Measurements from ENCODE around the gene SLC37A2.

Gene SLC37A2

DNA sequence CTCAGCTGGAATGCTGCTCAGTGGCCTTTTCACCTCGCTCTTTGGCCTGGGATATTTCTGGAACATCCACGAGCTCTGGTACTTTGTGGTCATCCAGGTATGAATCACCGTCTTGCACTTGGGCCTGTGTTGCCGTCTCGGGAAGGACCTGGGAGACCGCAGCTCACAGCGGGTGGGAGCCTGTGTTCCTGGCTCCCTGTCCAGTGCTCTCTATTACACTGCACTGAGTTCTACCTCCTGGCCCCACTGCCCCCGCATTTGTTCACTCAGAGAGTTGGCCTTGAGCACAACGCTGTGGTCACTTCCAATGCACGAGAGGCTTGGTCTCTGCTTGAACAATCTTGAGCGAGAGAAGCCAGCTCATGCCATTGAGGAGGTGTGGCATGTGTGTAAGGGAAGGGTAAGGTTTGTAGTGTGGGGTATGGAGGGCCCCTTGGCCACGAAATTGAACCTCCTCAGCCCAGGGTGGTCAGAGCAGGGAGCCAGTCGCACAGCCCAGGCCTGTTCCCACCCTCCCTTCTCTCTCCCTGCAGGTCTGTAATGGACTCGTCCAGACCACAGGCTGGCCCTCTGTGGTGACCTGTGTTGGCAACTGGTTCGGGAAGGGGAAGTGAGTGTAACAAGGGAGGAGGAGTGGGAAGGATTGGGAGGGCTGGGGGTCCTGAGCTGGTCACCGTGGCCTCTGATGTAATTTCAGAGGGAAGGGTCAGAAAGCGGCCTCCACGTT is 16.2 kb downstream of the SLC37A2 start:
- H3K9me3 ChIP-seq (ENCODE audit: control insufficient read depth, insufficient read depth, low read length): no peaks in the 10 kb centered on the region
- no peak overlapping the region for H3K4me2 ChIP-seq (ENCODE audit: low read length)
- no peaks in the 10 kb centered on the region for H3K79me2 ChIP-seq (ENCODE audit: control insufficient read depth, low read length)
- H3K36me3 ChIP-seq (ENCODE audit: control insufficient read depth, low read length): no peaks in the 10 kb centered on the region
- H3K27ac ChIP-seq (ENCODE audit: low read depth, low read length): no peak overlapping the region
- no peak overlapping the region for H3K4me3 ChIP-seq (ENCODE audit: low read length)
- no peaks in the 10 kb centered on the region; the same call in 1 of the 2 replicates for H3K4me1 ChIP-seq (ENCODE audit: control insufficient read depth, low read length)
- no peaks in the 10 kb centered on the region for H4K20me1 ChIP-seq (ENCODE audit: control insufficient read depth, insufficient read depth, low read depth, low read length)
- no peaks in the 10 kb centered on the region for H3K9me2 ChIP-seq (replicated peaks; ENCODE audit: control insufficient read depth, low read length)
- H3K27me3 ChIP-seq (ENCODE audit: control insufficient read depth, low read length): no peaks in the 10 kb centered on the region
- TF ChIP-seq EZH2phosphoT487 (IDR thresholded peaks at IDR 0.05; ENCODE audit: borderline replicate concordance, low read length): no peak
- TF ChIP-seq, protein P1, sequence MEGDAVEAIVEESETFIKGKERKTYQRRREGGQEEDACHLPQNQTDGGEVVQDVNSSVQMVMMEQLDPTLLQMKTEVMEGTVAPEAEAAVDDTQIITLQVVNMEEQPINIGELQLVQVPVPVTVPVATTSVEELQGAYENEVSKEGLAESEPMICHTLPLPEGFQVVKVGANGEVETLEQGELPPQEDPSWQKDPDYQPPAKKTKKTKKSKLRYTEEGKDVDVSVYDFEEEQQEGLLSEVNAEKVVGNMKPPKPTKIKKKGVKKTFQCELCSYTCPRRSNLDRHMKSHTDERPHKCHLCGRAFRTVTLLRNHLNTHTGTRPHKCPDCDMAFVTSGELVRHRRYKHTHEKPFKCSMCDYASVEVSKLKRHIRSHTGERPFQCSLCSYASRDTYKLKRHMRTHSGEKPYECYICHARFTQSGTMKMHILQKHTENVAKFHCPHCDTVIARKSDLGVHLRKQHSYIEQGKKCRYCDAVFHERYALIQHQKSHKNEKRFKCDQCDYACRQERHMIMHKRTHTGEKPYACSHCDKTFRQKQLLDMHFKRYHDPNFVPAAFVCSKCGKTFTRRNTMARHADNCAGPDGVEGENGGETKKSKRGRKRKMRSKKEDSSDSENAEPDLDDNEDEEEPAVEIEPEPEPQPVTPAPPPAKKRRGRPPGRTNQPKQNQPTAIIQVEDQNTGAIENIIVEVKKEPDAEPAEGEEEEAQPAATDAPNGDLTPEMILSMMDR (IDR thresholded peaks at IDR 0.05; ENCODE audit: low read depth, low read length, poor library complexity, severe bottlenecking): no peak
- H3F3A ChIP-seq (ENCODE audit: control insufficient read depth, insufficient read depth): no peaks in the 10 kb centered on the region

DNA sequence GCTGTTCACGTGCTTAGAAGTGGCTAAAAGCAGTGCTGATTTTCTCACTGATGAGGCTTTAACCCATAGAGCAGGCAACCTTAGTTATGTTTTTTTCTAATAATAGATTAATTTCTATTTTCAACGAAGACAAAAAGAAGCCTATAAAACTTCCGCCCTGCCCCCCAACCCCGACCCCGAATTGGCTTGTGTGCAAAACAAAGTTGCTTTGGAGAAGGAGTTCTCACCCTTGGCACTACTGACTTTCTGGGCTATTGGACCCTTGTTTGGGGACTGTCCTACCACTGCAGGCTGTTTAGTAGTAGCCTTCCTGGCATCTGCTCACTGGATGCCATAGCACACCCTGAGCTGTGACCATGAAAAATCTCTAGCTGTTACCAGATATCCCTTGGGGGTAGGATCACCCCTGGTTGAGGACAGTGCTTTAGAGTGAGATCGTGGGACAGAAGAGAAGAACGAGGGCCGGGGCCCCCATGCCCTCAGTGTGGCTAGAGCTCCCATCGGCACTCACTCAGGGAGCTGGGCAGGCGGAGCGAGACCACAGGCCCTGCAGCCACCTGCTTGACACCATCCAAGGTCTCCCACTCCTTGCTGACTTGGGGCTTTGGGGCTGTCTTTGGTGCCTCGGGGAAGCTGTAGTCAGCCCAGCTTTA is 16.9 kb downstream of the SLC37A2 start:
- Histone ChIP-seq H3K79me2 (ENCODE audit: control insufficient read depth, low read length) (no peaks in the 10 kb centered on the region), H3K4me2 (ENCODE audit: low read length) (no peak overlapping the region), H3K27ac (ENCODE audit: low read depth, low read length) (no peak overlapping the region), H4K20me1 (ENCODE audit: control insufficient read depth, insufficient read depth, low read depth, low read length) (no peaks in the 10 kb centered on the region), H3F3A (ENCODE audit: control insufficient read depth, insufficient read depth) (no peaks in the 10 kb centered on the region), H3K9me2 (replicated peaks; ENCODE audit: control insufficient read depth, low read length) (no peaks in the 10 kb centered on the region), H3K4me3 (ENCODE audit: low read length) (no peak overlapping the region), H3K4me1 (ENCODE audit: control insufficient read depth, low read length) (no peaks in the 10 kb centered on the region), H3K9me3 (ENCODE audit: control insufficient read depth, insufficient read depth, low read length) (no peaks in the 10 kb centered on the region), H3K36me3 (ENCODE audit: control insufficient read depth, low read length) (no peaks in the 10 kb centered on the region), H3K27me3 (ENCODE audit: control insufficient read depth, low read length) (no peaks in the 10 kb centered on the region)
- no peak for TF ChIP-seq EZH2phosphoT487 (IDR thresholded peaks at IDR 0.05; ENCODE audit: borderline replicate concordance, low read length)
- TF ChIP-seq, protein P1 (IDR thresholded peaks at IDR 0.05; ENCODE audit: low read depth, low read length, poor library complexity, severe bottlenecking): no peak

DNA sequence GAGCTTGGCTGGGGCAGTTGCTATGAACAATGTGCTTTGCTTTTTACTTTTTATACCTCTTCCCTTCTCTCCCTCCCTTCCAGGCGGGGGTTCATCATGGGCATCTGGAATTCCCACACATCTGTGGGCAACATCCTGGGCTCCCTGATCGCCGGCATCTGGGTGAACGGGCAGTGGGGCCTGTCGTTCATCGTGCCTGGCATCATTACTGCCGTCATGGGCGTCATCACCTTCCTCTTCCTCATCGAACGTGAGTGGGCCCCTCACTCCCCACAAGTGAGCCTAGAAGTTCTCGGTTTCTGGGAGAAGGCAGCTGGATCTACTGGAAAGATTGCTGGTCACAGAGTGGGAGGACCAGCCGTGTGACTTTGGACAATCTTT is 17.4 kb downstream of the SLC37A2 start:
- Histone ChIP-seq H3K4me2 (ENCODE audit: low read length) (no peak overlapping the region), H3K9me2 (replicated peaks; ENCODE audit: control insufficient read depth, low read length) (no peaks in the 10 kb centered on the region), H3K79me2 (ENCODE audit: control insufficient read depth, low read length) (no peaks in the 10 kb centered on the region), H3K36me3 (ENCODE audit: control insufficient read depth, low read length) (no peaks in the 10 kb centered on the region), H3K27me3 (ENCODE audit: control insufficient read depth, low read length) (no peaks in the 10 kb centered on the region), H3K4me3 (ENCODE audit: low read length) (no peak overlapping the region), H4K20me1 (ENCODE audit: control insufficient read depth, insufficient read depth, low read depth, low read length) (no peaks in the 10 kb centered on the region), H3K4me1 (ENCODE audit: control insufficient read depth, low read length) (no peaks in the 10 kb centered on the region), H3F3A (ENCODE audit: control insufficient read depth, insufficient read depth) (no peaks in the 10 kb centered on the region), H3K27ac (ENCODE audit: low read depth, low read length) (no peak overlapping the region), H3K9me3 (ENCODE audit: control insufficient read depth, insufficient read depth, low read length) (no peaks in the 10 kb centered on the region)
- TF ChIP-seq EZH2phosphoT487 (IDR thresholded peaks at IDR 0.05; ENCODE audit: borderline replicate concordance, low read length): no peak
- TF ChIP-seq, protein P1 (IDR thresholded peaks at IDR 0.05; ENCODE audit: low read depth, low read length, poor library complexity, severe bottlenecking): no peak
